Tibial nerve (tissue), 4 donors: ENCODE measurements around the gene CELSR1.

Experiments
- CTCF ChIP-seq, 5 experiments: fragments of 200-600 bp in 3 of 5; fragments of 450-650 bp in 2 of 5; sonication (generic) in 3 of 5; IDR thresholded peaks; one replicate each; pipeline ENCODE4 v1.5.1; 2016 to 2019; ENCODE audit warnings: antibody characterized with exemption in 5 of 5, mild to moderate bottlenecking in 3 of 5, moderate library complexity in 2 of 5
- EP300 ChIP-seq, 2 donors: sonication (generic); formaldehyde crosslinking; IDR thresholded peaks; one replicate each; pipeline ENCODE4 v1.6.1; 2017; ENCODE audit warnings: antibody characterized with exemption in 2 of 2, mild to moderate bottlenecking in 1 of 2
- POLR2A ChIP-seq, 2 donors: fragments of 450-650 bp; IDR thresholded peaks; one replicate each; pipeline ENCODE4 v1.6.1; 2017; ENCODE audit warnings: antibody characterized with exemption in 2 of 2, mild to moderate bottlenecking in 2 of 2, moderate library complexity in 2 of 2

- TF ChIP-seq CTCF (IDR thresholded peaks at IDR 0.05) (no peak), POLR2A (IDR thresholded peaks at IDR 0.05) (no peak), EP300 (IDR thresholded peaks at IDR 0.05) (no peak)
These were observed 119.7 kb downstream of the CELSR1 start for GRCh38 chr22:46417769-46418168.
